ENCODE data around the gene RUVBL1. TPM values are rescaled to one million over a fixed set of nuclear protein-coding genes. Genes with fewer than 3 reads are reported as not detected.

RUVBL1 gene
- total and polyA plus RNA-seq, 8 donors, result 3.7 to 13.3 (median 10.0) TPM

- Histone ChIP-seq H3K4me1 (peaks cover 13 to 36% (median 13%) of the 10 kb centered on the region in 3 donors), H3K9me3 (no peaks in the 10 kb centered on the region), H3K4me3 (peak overlapping the region in 3 of 4 donors; percentile 9 to 98 (median 81)), H3K36me3 (peaks cover 0 to 33% (median 4%) of the 10 kb centered on the region in 3 donors), H3K27me3 (no peaks in the 10 kb centered on the region), H3K27ac (no peak overlapping the region)
- intact Hi-C loops (cut with DNase I), result no loop called here
- 32 to 35% methylated on average over 3 of the region's 3 CpGs for WGBS, 2 donors
- no peak for TF ChIP-seq CTCF (IDR thresholded peaks at IDR 0.05)
- DNase-seq (no peak), ATAC-seq (peak in 2 of 4 donors; percentile 17 to 20), FAIRE-seq (no peak)
These were observed 69.2 kb downstream of the RUVBL1 start for GRCh38 chr3:128054367-128054766.

- H3K4me1 ChIP-seq, result peaks cover 13 to 36% (median 13%) of the 10 kb centered on the region in 3 donors
These were observed 70.0 kb downstream of the RUVBL1 start for GRCh38 chr3:128053614-128054013.

GRCh38 chr3:128052595-128053351 lies 70.8 kb downstream of the RUVBL1 start:
- FAIRE-seq (no peak), ATAC-seq (peak; percentile 4 to 11 (median 10)), DNase-seq (no peak)
- TF ChIP-seq CTCF (IDR thresholded peaks at IDR 0.05), result no peak
- H3K9me3 ChIP-seq, result no peaks in the 10 kb centered on the region
- intact Hi-C loops (cut with DNase I), result no loop called here
- no peaks in the 10 kb centered on the region for H3K27me3 ChIP-seq
- 0 to 1% methylated on average over 33 of the region's 33 CpGs for WGBS, 2 donors
- H3K4me3 ChIP-seq, result peak overlapping the region; percentile 81 to 98 (median 88)
- H3K4me1 ChIP-seq, result peaks cover 13 to 36% (median 13%) of the 10 kb centered on the region in 3 donors
- H3K27ac ChIP-seq, result peak overlapping the region; percentile 85 to 97 (median 92)
- H3K36me3 ChIP-seq, result peaks cover 0 to 21% (median 4%) of the 10 kb centered on the region in 3 donors

More at GRCh38 chr3:128053614-128054013, 70.0 kb downstream of the RUVBL1 start:
- Histone ChIP-seq H3K9me3 (no peaks in the 10 kb centered on the region), H3K4me3 (peak overlapping the region; percentile 81 to 98 (median 88)), H3K27me3 (no peaks in the 10 kb centered on the region), H3K27ac (peak overlapping the region in 1 of 4 donors; percentile 25), H3K36me3 (peaks cover 0 to 26% (median 4%) of the 10 kb centered on the region in 3 donors)
- TF ChIP-seq CTCF (IDR thresholded peaks at IDR 0.05), result no peak
- FAIRE-seq, result no peak
- no peak for DNase-seq
- 25 to 33% methylated on average over 6 of the region's 6 CpGs for WGBS, 2 donors
- intact Hi-C loops (cut with DNase I), result no loop called here
- ATAC-seq, result peak in 1 of 4 donors; percentile 12

- Histone ChIP-seq H3K36me3 (peaks cover 0 to 19% (median under 1%) of the 10 kb centered on the region in 3 donors), H3K4me3 (peak within 1 kb of the TSS; percentile 81 to 98 (median 88)), H3K27ac (peak within 1 kb of the TSS; percentile 85 to 97 (median 92)), H3K27me3 (no peaks in the 10 kb centered on the region), H3K9me3 (no peaks in the 10 kb centered on the region), H3K4me1 (peaks cover 13 to 33% (median 13%) of the 10 kb centered on the region in 3 donors)
- DNase-seq (peak; percentile 93 to 99 (median 96)), FAIRE-seq (no peak), ATAC-seq (peak; percentile 91 to 96 (median 92))
- no peak for TF ChIP-seq CTCF (IDR thresholded peaks at IDR 0.05)
- 0% methylated on average over 67 to 90 of the region's 90 CpGs for WGBS, 2 donors
- intact Hi-C loops (cut with DNase I), result no loop called here
These were observed 71.6 kb downstream of the RUVBL1 start, which contains the start of gene SEC61A1 for GRCh38 chr3:128051837-128052594. Gene SEC61A1, plus strand, starts transcription at chr3:128052437. Its CDS starts 116 bp downstream, at chr3:128052553.

Data from pancreas (tissue), 10 donors.